ENCODE data around the gene ARL5C. TPM values are rescaled to one million over a fixed set of nuclear protein-coding genes. Genes with fewer than 3 reads are reported as not detected.
A peak's percentile ranks its signal among the peaks of the same experiment; 100 is the strongest.

The ARL5C gene
- total RNA-seq, 1 experiment from 2014 or later: not detected

GRCh38 chr17:39150104-39150634, 15.8 kb downstream of the ARL5C start:
- Mint-ChIP-seq H3K9me3 (ENCODE audit: low read depth, unreplicated experiment) (no peaks in the 10 kb centered on the region), H3K4me1 (ENCODE audit: low read depth, unreplicated experiment) (peaks cover 32% of the 10 kb centered on the region), H3K36me3 (ENCODE audit: insufficient read depth, unreplicated experiment) (peaks cover 40% of the 10 kb centered on the region), H3K27ac (ENCODE audit: unreplicated experiment) (no peak overlapping the region), H3K27me3 (ENCODE audit: unreplicated experiment) (peaks cover 85% of the 10 kb centered on the region), H3K4me3 (ENCODE audit: low read depth, unreplicated experiment) (peak overlapping the region; percentile 95)
- DNase-seq: no peak
- intact Hi-C loops (cut with micrococcal nuclease; ENCODE audit: unreplicated experiment): loop anchor here (5.0 kb wide), 3 partner anchors 323 to 398 kb away; partner anchors contain the start of genes CWC25 and PSMB3
- CTCF ChIA-PET: interaction anchor here (0.6 to 6.1 kb wide), 6 partner anchors 25 to 499 kb away, joined by 3 to 502 read pairs (median 4); no protein-coding TSS in a partner anchor
- TF ChIP-seq, protein P1, sequence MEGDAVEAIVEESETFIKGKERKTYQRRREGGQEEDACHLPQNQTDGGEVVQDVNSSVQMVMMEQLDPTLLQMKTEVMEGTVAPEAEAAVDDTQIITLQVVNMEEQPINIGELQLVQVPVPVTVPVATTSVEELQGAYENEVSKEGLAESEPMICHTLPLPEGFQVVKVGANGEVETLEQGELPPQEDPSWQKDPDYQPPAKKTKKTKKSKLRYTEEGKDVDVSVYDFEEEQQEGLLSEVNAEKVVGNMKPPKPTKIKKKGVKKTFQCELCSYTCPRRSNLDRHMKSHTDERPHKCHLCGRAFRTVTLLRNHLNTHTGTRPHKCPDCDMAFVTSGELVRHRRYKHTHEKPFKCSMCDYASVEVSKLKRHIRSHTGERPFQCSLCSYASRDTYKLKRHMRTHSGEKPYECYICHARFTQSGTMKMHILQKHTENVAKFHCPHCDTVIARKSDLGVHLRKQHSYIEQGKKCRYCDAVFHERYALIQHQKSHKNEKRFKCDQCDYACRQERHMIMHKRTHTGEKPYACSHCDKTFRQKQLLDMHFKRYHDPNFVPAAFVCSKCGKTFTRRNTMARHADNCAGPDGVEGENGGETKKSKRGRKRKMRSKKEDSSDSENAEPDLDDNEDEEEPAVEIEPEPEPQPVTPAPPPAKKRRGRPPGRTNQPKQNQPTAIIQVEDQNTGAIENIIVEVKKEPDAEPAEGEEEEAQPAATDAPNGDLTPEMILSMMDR (IDR thresholded peaks at IDR 0.05; ENCODE audit: unreplicated experiment): no peak
- no TSS peak for BruUV-seq (replicated peaks)

GRCh38 chr17:39147221-39148185, 18.5 kb downstream of the ARL5C start:
- Mint-ChIP-seq H3K4me3 (ENCODE audit: low read depth, unreplicated experiment) (no peak overlapping the region), H3K9me3 (ENCODE audit: low read depth, unreplicated experiment) (no peaks in the 10 kb centered on the region), H3K27ac (ENCODE audit: unreplicated experiment) (no peak overlapping the region), H3K4me1 (ENCODE audit: low read depth, unreplicated experiment) (peaks cover 18% of the 10 kb centered on the region), H3K27me3 (ENCODE audit: unreplicated experiment) (peaks cover 77% of the 10 kb centered on the region), H3K36me3 (ENCODE audit: insufficient read depth, unreplicated experiment) (peaks cover 14% of the 10 kb centered on the region)
- DNase-seq: no peak
- CTCF ChIA-PET: interaction anchor here (0.6 to 5.1 kb wide), 9 partner anchors 9 to 276 kb away, joined by 3 to 41 read pairs (median 4); partner anchors contain the start of gene RPL19
- TF ChIP-seq, protein P1 (IDR thresholded peaks at IDR 0.05; ENCODE audit: unreplicated experiment): peak; percentile 16
- intact Hi-C loops (cut with micrococcal nuclease; ENCODE audit: unreplicated experiment): loop anchor here (10.0 kb wide), 1 partner anchor 1993 kb away; no protein-coding TSS in a partner anchor
- BruUV-seq (replicated peaks): no TSS peak

DNA sequence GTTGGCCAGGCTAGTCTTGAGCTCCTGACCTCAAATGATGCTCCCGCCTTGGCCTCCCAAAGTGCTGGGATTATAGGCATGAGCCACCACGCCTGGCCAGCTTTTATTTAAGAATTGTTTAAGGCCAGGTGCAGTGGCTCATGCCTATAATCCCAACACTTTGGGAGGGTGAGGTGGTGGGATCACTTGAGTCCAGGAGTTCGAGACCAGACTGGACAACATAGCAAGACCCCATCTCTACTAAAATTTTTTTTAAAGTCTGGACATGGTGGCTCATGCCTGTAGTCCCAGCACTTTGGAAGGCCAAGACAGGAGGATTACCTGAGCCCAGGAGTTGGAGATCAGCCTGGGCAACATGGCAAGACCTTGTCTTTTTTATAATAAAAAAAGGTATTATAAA, 19.7 kb downstream of the ARL5C start:
- TF ChIP-seq, protein P1 (IDR thresholded peaks at IDR 0.05; ENCODE audit: unreplicated experiment): no peak
- intact Hi-C loops (cut with micrococcal nuclease; ENCODE audit: unreplicated experiment): loop anchor here (10.0 kb wide), 1 partner anchor 1991 kb away; no protein-coding TSS in a partner anchor
- no peak for DNase-seq
- Mint-ChIP-seq H3K4me1 (ENCODE audit: low read depth, unreplicated experiment) (peaks cover 11% of the 10 kb centered on the region), H3K27me3 (ENCODE audit: unreplicated experiment) (peaks cover 65% of the 10 kb centered on the region), H3K36me3 (ENCODE audit: insufficient read depth, unreplicated experiment) (peaks cover 5% of the 10 kb centered on the region), H3K27ac (ENCODE audit: unreplicated experiment) (no peak overlapping the region), H3K4me3 (ENCODE audit: low read depth, unreplicated experiment) (no peak overlapping the region), H3K9me3 (ENCODE audit: low read depth, unreplicated experiment) (no peaks in the 10 kb centered on the region)
- no TSS peak for BruUV-seq (replicated peaks)
- CTCF ChIA-PET: interaction anchor here (0.6 to 5.1 kb wide), 14 partner anchors 10 to 498 kb away, joined by 3 to 41 read pairs (median 4); no protein-coding TSS in a partner anchor

GRCh38 chr17:39145143-39145542, 20.8 kb downstream of the ARL5C start:
- Mint-ChIP-seq H3K27me3 (ENCODE audit: unreplicated experiment) (peaks cover 54% of the 10 kb centered on the region), H3K9me3 (ENCODE audit: low read depth, unreplicated experiment) (no peaks in the 10 kb centered on the region), H3K36me3 (ENCODE audit: insufficient read depth, unreplicated experiment) (peaks cover 1% of the 10 kb centered on the region), H3K4me3 (ENCODE audit: low read depth, unreplicated experiment) (no peak overlapping the region), H3K27ac (ENCODE audit: unreplicated experiment) (no peak overlapping the region), H3K4me1 (ENCODE audit: low read depth, unreplicated experiment) (peaks cover 11% of the 10 kb centered on the region)
- intact Hi-C loops (cut with micrococcal nuclease; ENCODE audit: unreplicated experiment): loop anchor here (10.0 kb wide), 1 partner anchor 1990 kb away; no protein-coding TSS in a partner anchor
- CTCF ChIA-PET: interaction anchor here (0.5 to 5.1 kb wide), 10 partner anchors 8 to 1366 kb away, joined by 3 to 41 read pairs (median 8); no protein-coding TSS in a partner anchor
- BruUV-seq (replicated peaks): no TSS peak
- TF ChIP-seq, protein P1 (IDR thresholded peaks at IDR 0.05; ENCODE audit: unreplicated experiment): no peak
- no peak for DNase-seq

Data from Calu3 (cell line).